ENCODE data around the gene CSNK2A1. TPM values are rescaled to one million over a fixed set of nuclear protein-coding genes. Genes with fewer than 3 reads are reported as not detected.

Gene CSNK2A1
- total and polyA plus RNA-seq, 2 experiments from 2014 or later = 85.1 to 244 TPM

GRCh38 chr20:531608-532007, 12.0 kb downstream of the CSNK2A1 start (continued):
- no peak for TF ChIP-seq ZNF462 (CRISPR knock-in tag; IDR thresholded peaks at IDR 0.05)
- TF ChIP-seq CTCF (conservative IDR thresholded peaks at IDR 0.05; ENCODE audit: low read depth in 2 of 2) = no peak
- TF ChIP-seq ETS1 (IDR thresholded peaks at IDR 0.05) = no peak
- no peak for TF ChIP-seq REST (IDR thresholded peaks at IDR 0.05; ENCODE audit: unreplicated experiment)
- TF ChIP-seq JUNB (IDR thresholded peaks at IDR 0.05; ENCODE audit: unreplicated experiment) = no peak
- no peak for TF ChIP-seq EZH2 (IDR thresholded peaks at IDR 0.05; ENCODE audit: low read depth, unreplicated experiment)
- TF ChIP-seq STAT1 (IDR thresholded peaks at IDR 0.05; ENCODE audit: unreplicated experiment) = no peak
- no peak for TF ChIP-seq POLR2AphosphoS5 (IDR thresholded peaks at IDR 0.05; ENCODE audit: low read depth)
